BLaER1 treated with 17β-estradiol and CSF1 and Interleukin-3, amounts not matched to agents 10 nM and 100 nM (cell line): ENCODE results near the gene MIGA1.
"Not testable (repeated sequence)": the region's sequence is repeated elsewhere in the genome, so short reads cannot be mapped to it uniquely, and the experiment has no call there.

Experiments
- H3K27ac ChIP-seq, 11 experiments: shearing (Covaris generic); formaldehyde crosslinking; 2 replicates each; pipeline ENCODE4 v1.8.1; 2022
- H3K27me3 ChIP-seq, 11 experiments: shearing (Covaris generic); formaldehyde crosslinking; 2 replicates each; pipeline ENCODE4 v1.8.1; 2022
- H3K36me3 ChIP-seq, 11 experiments: shearing (Covaris generic); formaldehyde crosslinking; 2 replicates each; pipeline ENCODE4 v1.8.1; 2022
- H3K4me1 ChIP-seq, 10 experiments: shearing (Covaris generic); formaldehyde crosslinking; 2 replicates each; pipeline ENCODE4 v1.8.1; 2022
- H3K4me2 ChIP-seq, 11 experiments: shearing (Covaris generic); formaldehyde crosslinking; 2 replicates each; pipeline ENCODE4 v1.8.1; 2022
- H3K4me3 ChIP-seq, 10 experiments: shearing (Covaris generic); formaldehyde crosslinking; 2 replicates each; pipeline ENCODE4 v1.8.1; 2022
- H3K9ac ChIP-seq, 11 experiments: shearing (Covaris generic); formaldehyde crosslinking; 2 replicates each; pipeline ENCODE4 v1.8.1; 2022
- H3K9me3 ChIP-seq, 11 experiments: shearing (Covaris generic); formaldehyde crosslinking; replicated peaks in 1 of 11; 2 replicates each; pipeline ENCODE4 v1.8.1; 2022
- H4K20me1 ChIP-seq, 11 experiments: shearing (Covaris generic); formaldehyde crosslinking; 2 replicates each; pipeline ENCODE4 v1.8.1; 2022
- Cebpa-rat ChIP-seq, 11 experiments: shearing (Covaris generic); IDR thresholded peaks; 2 replicates each; pipeline ENCODE4 v1.8.1; 2022

Gene MIGA1

GRCh38 chr1:77779529-77780281 lies at the start of gene MIGA1:
Gene MIGA1, plus strand, starts transcription at chr1:77779649. Its CDS starts 3,604 bp downstream, at chr1:77783253.
- H3K9ac ChIP-seq = peak within 1 kb of the TSS; percentile 75 to 88 (median 84)
- H3K4me1 ChIP-seq = peaks cover 15 to 36% (median 26%) of the 10 kb centered on the region in 10 experiments
- no peaks in the 10 kb centered on the region for H3K27me3 ChIP-seq
- TF ChIP-seq Cebpa-rat (IDR thresholded peaks at IDR 0.05) = no peak
- peaks cover 0 to 19% (median 5%) of the 10 kb centered on the region in 11 experiments; a peak in 7 of 22 replicates for H4K20me1 ChIP-seq
- H3K9me3 ChIP-seq = peaks cover 0 to 15% (median 10%) of the 10 kb centered on the region in 11 experiments; a peak in 18 of 22 replicates
- H3K27ac ChIP-seq = peak within 1 kb of the TSS; percentile 44 to 78 (median 72)
- H3K4me2 ChIP-seq = peak within 1 kb of the TSS; percentile 79 to 94 (median 83)
- H3K36me3 ChIP-seq = peaks cover 13 to 23% (median 16%) of the 10 kb centered on the region in 11 experiments
- peak within 1 kb of the TSS; percentile 74 to 97 (median 90) for H3K4me3 ChIP-seq

- Histone ChIP-seq H3K27ac (no peak overlapping the region), H3K9me3 (no peaks in the 10 kb centered on the region), H3K4me1 (no peaks in the 10 kb centered on the region), H4K20me1 (no peaks in the 10 kb centered on the region), H3K4me2 (no peak overlapping the region), H3K27me3 (no peaks in the 10 kb centered on the region), H3K4me3 (no peak overlapping the region), H3K36me3 (peaks cover 73 to 99% (median 90%) of the 10 kb centered on the region in 11 experiments), H3K9ac (no peak overlapping the region)
- TF ChIP-seq Cebpa-rat (IDR thresholded peaks at IDR 0.05) = no peak
These were observed 47.4 kb upstream of the MIGA1 start for GRCh38 chr1:77732090-77732489.

DNA sequence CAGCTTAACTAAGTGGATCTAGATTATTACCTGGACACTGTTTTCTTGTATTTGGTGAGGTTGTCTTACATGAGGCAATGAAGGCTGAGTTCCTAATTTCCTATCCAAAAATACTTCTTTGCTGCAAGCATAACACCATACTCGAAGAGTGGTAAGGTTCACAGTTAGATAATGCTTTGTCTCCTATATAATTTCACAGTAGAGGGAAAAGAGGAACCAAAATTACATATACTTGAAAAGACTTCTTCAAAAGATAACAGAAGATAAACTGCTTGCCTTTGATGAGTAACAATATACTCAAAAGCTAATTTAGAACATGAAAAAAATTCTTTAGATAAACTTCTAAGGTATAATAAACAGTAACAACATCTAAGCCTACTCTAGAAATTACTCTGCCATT lies 40.2 kb upstream of the MIGA1 start:
- Histone ChIP-seq H4K20me1 (peaks cover 17 to 52% (median 28%) of the 10 kb centered on the region in 11 experiments; a peak in 19 of 22 replicates), H3K27ac (no peak overlapping the region), H3K36me3 (peaks cover 42 to 82% (median 70%) of the 10 kb centered on the region in 11 experiments), H3K27me3 (no peaks in the 10 kb centered on the region), H3K4me2 (no peak overlapping the region), H3K9ac (no peak overlapping the region), H3K4me1 (peaks cover 0 to 7% (median 0%) of the 10 kb centered on the region in 10 experiments; a peak in 1 of 20 replicates), H3K4me3 (no peak overlapping the region), H3K9me3 (no peaks in the 10 kb centered on the region)
- no peak for TF ChIP-seq Cebpa-rat (IDR thresholded peaks at IDR 0.05)

DNA sequence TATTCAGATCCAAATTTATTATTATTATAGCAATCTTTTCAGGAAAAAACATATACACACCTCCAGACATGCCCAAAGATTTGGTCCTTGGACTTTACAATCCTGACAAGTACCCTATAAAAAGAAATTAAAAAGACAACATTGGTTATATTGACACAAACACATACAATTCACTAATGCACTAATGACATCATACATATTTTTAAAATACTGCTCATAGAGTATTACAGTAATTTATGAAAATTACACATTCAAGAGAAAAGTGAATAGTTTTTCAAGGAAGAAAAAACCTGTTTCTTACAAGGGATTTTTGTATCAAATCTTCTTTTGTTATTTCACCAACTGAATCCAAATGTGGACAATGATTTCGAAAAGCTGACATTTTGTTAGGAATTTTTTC lies 38.1 kb upstream of the MIGA1 start:
- H3K4me3 ChIP-seq = no peak overlapping the region
- no peak overlapping the region for H3K27ac ChIP-seq
- H3K9ac ChIP-seq = no peak overlapping the region
- no peak for TF ChIP-seq Cebpa-rat (IDR thresholded peaks at IDR 0.05)
- H3K36me3 ChIP-seq = peaks cover 36 to 73% (median 61%) of the 10 kb centered on the region in 11 experiments
- no peaks in the 10 kb centered on the region for H3K27me3 ChIP-seq
- H3K4me1 ChIP-seq = peaks cover 0 to 7% (median 0%) of the 10 kb centered on the region in 10 experiments; a peak in 1 of 20 replicates
- H3K4me2 ChIP-seq = no peak overlapping the region
- no peaks in the 10 kb centered on the region for H3K9me3 ChIP-seq
- peaks cover 17 to 63% (median 33%) of the 10 kb centered on the region in 11 experiments; a peak in 19 of 22 replicates for H4K20me1 ChIP-seq

DNA sequence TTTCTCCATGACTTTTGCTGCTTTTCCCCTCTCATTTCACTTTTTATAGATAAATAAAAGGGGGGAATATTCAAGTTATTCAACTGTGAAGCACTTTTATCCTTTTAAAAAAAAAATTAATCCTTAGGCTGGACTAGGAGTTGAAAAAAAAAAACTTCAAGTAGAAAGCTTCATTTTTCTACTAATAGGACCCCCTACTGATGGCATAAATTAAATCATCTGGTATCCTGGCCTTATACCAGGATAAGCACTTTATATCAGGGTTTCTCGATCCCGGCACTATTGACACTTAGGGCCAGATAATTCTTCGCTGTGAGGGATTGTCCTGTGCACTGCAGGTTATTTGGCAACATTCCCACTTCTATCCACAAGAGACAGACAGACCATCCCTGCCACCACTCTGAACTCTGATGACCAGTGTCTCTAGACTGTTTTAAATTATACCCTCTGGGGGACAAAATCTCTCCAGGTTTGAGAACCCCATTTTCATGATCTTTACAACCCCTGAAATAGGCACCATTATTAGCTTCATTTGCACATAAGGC lies 37.4 kb upstream of the MIGA1 start:
- peaks cover 0 to 7% (median 0%) of the 10 kb centered on the region in 10 experiments; a peak in 1 of 20 replicates for H3K4me1 ChIP-seq
- peaks cover 17 to 68% (median 36%) of the 10 kb centered on the region in 11 experiments; a peak in 19 of 22 replicates for H4K20me1 ChIP-seq
- no peak overlapping the region for H3K27ac ChIP-seq
- H3K4me3 ChIP-seq = no peak overlapping the region
- no peaks in the 10 kb centered on the region for H3K27me3 ChIP-seq
- H3K4me2 ChIP-seq = no peak overlapping the region
- TF ChIP-seq Cebpa-rat (IDR thresholded peaks at IDR 0.05) = no peak
- no peak overlapping the region for H3K9ac ChIP-seq
- peaks cover 31 to 67% (median 53%) of the 10 kb centered on the region in 11 experiments for H3K36me3 ChIP-seq
- peaks cover 0 to under 1% (median 0%) of the 10 kb centered on the region in 11 experiments; a peak in 1 of 22 replicates for H3K9me3 ChIP-seq

DNA sequence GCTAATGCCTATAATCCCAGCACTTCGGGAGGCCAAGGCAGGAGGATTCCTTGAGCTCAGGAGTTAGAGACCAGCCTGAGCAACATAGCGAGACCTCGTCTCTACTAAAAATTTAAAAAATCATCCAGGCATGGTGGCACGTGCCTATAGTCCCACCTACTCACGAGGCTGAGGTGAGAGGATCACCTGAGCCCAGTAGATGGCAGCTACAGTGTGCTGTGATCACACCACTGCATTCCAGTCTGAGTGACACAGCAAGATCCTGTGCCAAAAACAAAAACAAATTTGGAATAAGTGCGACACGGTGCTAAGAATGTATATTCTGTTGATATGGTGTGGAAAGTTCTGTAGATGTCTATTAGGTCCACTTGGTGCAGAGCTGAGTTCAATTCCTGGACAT lies 34.9 kb upstream of the MIGA1 start:
- Histone ChIP-seq H4K20me1 (peaks cover 22 to 85% (median 52%) of the 10 kb centered on the region in 11 experiments; a peak in 19 of 22 replicates), H3K27me3 (no peaks in the 10 kb centered on the region), H3K9ac (no peak overlapping the region), H3K4me2 (no peak overlapping the region), H3K9me3 (peaks cover 0 to 4% (median 0%) of the 10 kb centered on the region in 11 experiments; a peak in 2 of 22 replicates), H3K4me3 (no peak overlapping the region), H3K4me1 (peaks cover 0 to 7% (median 0%) of the 10 kb centered on the region in 10 experiments; a peak in 2 of 20 replicates), H3K27ac (no peak overlapping the region), H3K36me3 (peaks cover 14 to 51% (median 33%) of the 10 kb centered on the region in 11 experiments; a peak in 21 of 22 replicates)
- TF ChIP-seq Cebpa-rat (IDR thresholded peaks at IDR 0.05) = no peak

DNA sequence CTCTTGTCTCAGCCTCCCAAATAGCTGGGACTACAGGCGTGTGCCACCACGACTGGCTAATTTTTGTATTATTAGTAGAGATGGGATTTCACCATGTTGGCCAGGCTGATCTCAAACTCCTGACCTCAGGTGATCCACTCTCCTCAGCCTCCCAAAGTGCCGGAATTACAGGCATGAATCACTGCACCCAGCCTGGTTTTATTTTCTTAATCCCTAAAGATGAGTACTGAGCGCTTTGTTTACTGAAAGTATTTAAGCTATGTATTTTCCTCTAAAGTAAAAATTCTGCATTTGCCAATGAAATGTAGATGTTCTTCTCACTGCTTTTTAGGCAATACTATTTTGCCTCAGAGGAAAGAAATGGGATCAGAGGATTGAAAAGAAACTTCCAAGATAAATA lies 30.0 kb upstream of the MIGA1 start:
- Histone ChIP-seq H4K20me1 (peaks cover 18 to 85% (median 49%) of the 10 kb centered on the region in 11 experiments; a peak in 18 of 22 replicates), H3K9me3 (peaks cover 0 to 31% (median 20%) of the 10 kb centered on the region in 11 experiments; a peak in 16 of 22 replicates), H3K36me3 (peaks cover 11 to 55% (median 31%) of the 10 kb centered on the region in 11 experiments)
- not testable (repeated sequence) for H3K4me3 ChIP-seq, H3K4me2 ChIP-seq, H3K9ac ChIP-seq, H3K27ac ChIP-seq, H3K4me1 ChIP-seq, H3K27me3 ChIP-seq

DNA sequence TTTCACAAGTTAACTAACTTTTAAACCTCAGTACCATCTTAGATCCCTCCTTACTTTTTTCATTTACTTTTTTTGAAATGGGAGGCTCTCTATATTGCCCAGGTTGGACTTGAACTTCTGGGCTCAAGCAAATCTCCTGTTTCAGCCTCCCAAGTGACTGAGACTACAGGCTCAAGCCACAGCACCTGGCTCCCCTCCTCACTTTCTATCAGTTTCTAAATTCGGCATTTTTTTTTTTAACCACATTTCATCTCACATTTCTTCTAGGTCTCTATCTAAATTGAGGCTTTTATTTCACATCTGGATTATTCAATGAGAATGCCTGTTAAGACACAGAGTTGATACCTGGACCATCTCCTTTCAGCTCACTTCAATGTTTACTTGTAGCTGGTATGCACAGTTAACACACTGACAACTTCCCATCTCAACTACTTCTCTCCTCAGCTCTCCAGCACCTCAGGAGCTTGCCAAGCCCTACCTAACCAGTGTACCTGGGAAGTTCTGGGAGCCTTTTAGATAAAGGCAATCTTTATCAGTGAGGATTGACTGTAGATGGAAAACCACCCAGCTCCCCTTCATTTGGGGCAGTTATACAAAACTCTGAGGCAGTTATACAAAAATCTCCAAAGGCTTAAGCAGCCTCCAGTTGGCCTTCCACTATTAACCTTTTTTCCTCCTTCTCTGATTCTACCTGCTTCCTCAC lies 23.2 kb upstream of the MIGA1 start:
- H3K4me3 ChIP-seq = no peak overlapping the region
- H3K9ac ChIP-seq = peak overlapping the region in 1 of 11 experiments; percentile 31; a peak in 1 of 22 replicates
- H3K27ac ChIP-seq = no peak overlapping the region
- peaks cover 17 to 40% (median 32%) of the 10 kb centered on the region in 10 experiments for H3K4me1 ChIP-seq
- TF ChIP-seq Cebpa-rat (IDR thresholded peaks at IDR 0.05) = no peak
- H4K20me1 ChIP-seq = peaks cover 36 to 82% (median 61%) of the 10 kb centered on the region in 11 experiments
- H3K36me3 ChIP-seq = peaks cover 3 to 24% (median 19%) of the 10 kb centered on the region in 11 experiments; a peak in 20 of 22 replicates
- no peaks in the 10 kb centered on the region for H3K27me3 ChIP-seq
- peak overlapping the region; percentile 57 to 94 (median 84) for H3K4me2 ChIP-seq
- peaks cover 0 to 21% (median 17%) of the 10 kb centered on the region in 11 experiments; a peak in 15 of 22 replicates for H3K9me3 ChIP-seq
